Activated CD4-positive, CD25-positive, alpha-beta regulatory T cell treated with anti-CD3 and anti-CD28 coated beads, Interleukin-2, amount 50 U/mL, for 24 hours (primary cell): ENCODE data around the gene SMARCA2.

Experiments used
- ATAC-seq, 2 donors: fragments of 150-1000 bp; cut with Tn5 transposase; one replicate each; pipeline ENCODE4 v1.10.0; 2021; ENCODE audit warnings: mild to moderate bottlenecking in 1 of 2, moderate library complexity in 1 of 2

Gene SMARCA2

DNA sequence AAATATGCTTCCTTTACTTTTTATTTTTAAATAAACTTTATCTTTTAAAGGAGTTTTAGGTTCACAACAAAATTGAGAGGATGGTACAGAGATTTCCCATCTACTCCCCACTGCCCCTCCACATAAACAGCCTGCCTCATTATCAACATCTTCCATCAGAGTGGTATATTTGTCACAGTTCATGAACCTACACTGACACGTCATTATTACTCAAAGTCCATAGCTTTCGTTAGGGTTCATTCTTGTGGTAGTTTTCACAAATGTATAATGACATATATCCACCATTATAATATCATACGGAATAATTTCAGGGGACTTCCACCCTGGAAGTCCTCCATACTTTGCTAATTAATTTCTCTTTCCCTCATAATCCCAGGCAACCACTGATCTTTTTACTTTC, 204.9 kb downstream of the SMARCA2 start:
- no peak for ATAC-seq

DNA sequence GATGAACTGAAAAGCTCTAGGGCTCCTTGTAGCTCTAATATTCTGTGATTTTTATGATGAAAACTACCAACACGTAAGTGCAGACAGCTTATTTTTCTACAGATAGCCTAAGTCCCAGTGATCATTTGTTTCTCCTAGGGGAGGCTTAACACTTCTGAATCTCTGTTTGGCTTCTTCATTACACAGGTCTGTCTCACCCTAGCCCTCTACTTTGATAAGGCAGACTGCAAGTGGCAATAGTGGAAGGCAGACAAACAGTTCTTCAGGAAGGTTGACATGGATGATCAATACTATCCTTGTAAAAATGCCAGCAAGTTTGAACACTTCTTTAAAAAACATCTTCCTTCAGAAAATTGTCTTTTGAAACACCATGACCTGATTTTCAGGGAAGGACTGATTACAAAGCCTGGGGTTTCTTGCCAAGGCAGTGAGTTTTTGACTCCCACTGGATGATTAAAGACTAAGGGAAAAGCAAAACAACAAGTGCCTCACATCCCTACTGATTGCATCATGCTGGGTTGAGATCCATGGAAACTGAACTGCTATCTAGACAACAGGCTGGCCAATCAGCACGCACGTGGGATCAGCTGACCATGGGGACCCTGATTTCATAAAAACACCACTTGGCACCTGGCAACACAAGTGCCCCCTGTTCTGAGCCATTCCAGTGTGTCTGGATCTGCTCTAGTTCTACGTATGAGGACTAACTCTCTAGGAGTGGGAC, 212.2 kb downstream of the SMARCA2 start:
- ATAC-seq: no peak

DNA sequence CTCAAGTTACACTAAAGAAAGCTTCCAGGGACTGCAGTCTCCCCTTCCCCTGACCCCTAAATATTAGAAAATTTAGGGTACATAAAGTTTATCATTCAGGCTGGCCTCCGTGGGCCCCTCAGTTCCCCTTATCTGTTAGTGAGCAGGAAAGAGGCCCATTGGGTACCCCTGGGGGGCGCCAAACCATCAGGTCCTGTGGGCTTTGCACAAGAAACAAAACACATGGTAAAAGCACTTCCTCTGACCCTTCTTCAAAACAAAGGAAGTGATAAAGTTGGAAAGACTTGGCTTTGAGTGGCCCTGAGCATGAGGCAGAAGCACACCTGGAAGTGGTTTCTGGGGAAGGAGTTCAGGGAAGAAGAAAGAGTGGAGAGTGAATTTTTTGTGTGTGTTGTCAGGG, 213.0 kb downstream of the SMARCA2 start:
- no peak for ATAC-seq

DNA sequence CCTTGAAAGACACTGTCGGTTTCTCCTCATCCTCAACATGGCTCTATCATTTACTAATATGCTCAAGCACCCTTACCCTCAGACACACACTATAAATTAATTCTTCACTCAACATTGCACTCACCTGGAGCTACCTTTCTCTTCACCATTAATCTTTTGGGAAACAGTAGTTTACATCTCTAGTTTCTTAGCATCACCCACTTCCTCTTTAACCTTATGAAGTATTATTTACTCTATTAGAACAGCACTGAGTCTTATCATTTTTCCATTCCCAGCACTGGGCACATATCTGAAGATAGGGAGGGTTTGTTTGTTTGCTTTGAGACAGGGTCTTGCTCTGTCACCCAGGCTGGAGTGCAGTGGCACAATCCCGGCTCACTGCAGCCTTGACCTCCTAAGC, 213.5 kb downstream of the SMARCA2 start:
- ATAC-seq: no peak

DNA sequence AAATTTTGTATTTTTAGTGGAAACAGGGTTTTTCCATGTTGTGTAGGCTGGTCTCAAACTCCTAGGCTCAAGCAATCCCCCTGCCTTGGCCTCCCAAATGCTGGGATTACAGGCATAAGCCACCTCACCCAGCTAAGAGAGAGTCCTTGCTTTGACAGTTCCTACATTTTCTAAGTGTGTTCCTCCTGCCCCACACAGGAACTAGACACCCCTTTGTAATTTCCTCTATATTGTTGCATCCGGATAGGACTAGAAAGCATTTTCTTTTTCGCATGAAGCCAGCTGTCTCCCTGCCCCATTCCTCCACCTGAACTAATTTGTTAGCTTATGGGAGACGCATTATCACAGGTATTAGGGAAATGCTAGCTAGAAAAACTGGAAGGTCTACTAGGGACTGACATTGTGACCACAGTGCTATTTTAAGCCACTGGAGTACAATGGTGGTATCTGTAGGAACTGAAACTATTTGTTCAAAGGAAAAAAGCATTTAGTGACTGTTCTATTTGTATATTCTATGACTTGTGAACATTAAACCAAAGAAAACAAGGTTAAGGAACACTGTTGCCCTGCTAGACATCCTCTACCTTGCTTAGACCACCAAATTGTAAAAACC, 214.1 kb downstream of the SMARCA2 start:
- ATAC-seq: no peak

DNA sequence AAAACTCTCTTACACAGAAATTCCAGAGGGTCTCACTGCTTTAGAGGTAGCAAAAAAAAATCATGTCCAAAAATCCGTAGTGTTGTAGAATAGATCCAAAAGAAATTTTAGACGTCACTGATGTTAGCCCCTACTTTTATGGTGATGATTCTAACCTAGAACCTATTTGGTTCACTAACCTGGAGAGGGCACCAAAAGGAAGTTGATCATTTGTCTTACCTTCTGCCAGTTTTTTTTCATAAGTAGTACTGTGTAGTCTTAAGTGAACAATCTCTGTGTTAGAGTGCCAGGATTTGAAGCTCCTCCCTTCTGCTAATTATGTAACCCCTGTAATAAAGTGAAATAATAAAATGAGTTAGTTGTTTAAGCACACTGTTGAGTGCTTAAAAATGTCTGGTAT, 215.2 kb downstream of the SMARCA2 start:
- no peak for ATAC-seq

DNA sequence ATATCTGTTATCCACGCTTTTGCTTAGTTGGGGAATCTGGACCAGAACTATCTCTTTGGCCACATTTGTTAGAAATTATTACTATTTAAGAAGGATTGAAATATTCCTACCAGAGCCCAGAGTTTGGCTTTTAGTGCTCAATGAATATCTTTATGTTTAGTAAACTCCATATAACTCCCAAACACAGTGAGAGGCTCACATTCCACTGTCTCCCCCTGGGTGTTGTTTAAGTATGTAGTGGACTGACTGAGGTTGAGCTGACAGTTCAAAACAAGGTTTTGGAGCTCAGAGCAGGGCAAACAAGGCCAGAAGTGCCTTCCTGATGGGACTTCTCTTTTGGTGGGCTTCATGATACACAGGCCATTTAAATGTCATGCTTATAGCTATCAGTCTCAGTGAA, 216.0 kb downstream of the SMARCA2 start:
- no peak for ATAC-seq

DNA sequence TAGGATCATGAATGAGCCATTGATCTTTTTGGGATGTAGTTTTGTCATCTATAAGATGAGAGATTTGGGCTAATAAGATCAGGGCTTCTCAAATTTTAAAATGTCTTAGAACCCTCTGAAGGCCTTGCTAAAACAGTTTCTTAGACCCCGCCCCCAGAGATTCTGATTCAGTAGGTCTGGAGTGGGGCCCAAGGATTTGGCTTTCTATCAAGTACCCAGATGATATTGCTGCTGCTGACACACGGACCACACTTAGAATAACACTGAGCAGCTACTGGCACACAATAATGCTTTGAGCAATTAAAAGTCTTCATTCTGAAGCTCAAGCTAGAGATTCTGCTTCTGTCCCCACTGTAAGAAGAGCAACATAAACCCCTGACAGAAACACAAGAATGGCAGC, 216.7 kb downstream of the SMARCA2 start:
- no peak for ATAC-seq

DNA sequence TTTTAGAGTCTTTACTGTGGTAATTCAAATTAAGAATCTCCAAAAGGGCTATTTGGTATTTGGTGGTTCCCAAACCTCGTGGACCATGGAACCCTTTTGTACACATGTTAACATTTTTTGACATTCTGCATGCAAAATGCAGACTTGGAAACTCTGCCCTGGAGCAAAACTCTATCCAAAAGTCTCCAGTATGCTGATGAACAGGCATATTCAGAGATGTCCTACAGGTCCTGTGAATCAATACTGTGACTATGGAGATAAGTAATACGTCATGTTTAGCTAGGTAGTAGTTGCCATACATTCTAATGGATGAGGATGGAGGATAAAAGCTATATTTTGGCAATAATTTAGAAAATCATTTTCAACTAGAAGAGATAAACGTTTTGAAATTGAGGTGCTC, 218.1 kb downstream of the SMARCA2 start:
- ATAC-seq: no peak

DNA sequence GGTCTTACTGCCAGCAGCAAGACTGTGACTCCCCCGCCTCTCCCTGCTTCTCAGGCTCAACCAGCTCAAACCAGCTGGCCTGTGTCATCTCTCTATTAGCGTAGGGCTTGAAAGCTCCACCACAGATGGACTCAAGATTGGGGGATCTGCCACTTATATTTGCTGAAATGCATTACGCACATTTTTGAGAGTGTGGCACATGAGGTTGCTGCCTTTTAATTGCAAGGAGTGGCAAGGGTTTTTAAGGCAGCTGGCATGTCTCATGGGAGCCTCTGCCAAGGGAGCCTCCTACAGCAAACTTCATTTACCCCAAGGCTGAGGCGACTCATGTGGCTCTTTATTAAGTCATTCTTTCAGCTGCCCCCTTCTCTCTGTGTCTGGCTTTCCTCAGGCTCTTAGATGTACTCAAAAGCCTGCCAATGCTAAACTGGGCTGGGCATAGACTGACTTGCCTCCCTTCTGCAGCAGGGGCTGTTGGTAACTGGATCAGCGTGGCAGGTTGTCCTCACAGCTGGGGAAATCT, 219.3 kb downstream of the SMARCA2 start:
- ATAC-seq: no peak

DNA sequence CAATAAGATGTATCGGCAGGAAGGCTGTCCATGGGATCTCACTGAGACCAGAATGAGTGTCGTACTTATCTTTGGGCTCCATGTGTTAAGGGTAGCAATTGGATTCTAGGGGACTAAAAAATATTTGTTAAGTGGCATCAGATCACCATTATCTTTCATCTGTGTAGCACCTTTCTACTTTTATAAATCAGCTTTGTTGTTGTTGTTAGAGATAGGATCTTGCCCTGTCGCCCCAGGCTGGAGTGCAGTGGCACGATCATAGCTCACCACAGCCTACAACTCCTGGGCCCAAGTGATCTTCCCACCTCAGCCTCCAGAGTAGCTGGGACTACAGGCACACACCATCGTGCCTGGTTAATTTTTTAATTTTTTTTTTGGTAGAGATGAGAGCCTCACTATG, 220.5 kb downstream of the SMARCA2 start:
- ATAC-seq: no peak

DNA sequence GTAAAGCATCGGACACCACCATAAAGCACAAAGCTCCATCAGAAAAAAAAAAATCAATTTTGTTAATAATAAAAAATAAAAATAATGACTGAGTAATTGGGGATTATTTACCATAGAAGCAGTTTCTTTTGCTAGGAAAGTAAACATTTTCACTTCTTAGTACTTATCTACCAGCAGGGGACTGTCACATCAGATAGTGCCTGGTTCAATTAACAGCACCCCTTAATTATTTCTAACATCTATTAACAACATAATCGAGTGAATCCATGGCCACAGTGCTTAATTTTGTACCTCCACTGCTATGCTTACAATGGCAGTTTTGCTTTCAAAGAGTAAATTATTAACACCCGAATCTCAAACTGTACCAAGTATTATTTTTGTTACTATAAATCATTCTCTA, 221.7 kb downstream of the SMARCA2 start:
- no peak for ATAC-seq

DNA sequence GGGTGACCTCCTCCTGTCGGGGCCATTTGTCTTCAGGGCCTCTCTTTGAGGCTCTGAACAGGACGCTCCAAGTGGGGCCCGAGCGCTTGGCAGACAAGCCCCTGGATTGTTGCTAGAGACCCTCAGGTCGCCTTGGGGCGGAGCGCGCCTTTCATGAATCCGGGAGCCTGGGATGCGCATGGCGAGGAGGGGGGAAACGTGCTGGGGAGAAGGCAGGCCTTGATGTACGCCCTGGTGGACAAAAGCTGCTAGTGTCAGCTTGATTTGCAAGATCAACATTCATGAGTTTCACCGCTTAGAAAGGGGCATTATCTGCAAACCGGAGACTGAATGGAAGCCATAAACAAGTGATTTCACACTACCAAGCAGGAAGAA, 226.3 kb downstream of the SMARCA2 start:
- ATAC-seq: no peak

DNA sequence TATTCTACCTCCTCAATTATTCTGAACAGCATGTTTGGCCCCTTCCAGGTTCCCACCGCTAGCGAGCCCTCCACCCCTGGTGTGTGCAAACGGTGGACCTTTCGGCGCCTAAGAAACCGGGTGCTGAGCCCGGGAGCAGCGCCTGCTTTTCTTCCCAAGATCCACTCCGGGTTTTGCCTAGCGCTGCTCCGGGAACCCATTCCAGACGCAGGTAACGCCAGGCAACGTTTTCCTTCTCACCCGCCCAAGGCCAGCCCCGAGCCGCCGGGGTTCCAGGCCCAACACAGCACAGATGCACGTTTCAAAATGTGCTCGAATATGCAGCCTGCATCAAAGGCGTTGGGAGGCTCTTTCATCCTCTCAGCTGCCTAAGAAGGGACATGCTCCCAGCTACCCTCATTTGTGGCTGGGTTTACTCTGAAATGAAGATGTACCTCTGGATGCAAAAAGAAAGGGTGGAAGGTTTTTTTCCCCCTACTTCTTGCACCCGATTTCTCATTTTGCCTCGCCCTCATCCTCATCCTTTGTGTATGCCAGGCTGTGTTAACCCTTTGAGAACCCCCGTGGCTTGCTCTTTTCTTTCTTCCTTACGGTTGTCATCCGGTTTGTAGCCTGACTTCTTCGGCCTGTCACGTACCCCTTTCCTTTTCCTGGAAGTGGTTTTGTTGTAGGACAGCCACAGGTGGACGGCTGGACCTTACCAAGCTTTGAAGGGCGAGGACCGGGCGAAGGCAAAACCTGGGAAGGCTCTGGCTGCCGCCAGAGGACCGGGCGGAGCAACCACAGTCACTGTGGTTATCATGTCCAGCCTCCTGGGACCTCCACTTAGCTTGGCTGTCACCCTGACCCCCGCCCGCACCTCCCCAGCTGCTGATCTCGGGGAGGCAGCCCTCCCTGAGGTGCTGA, 226.9 kb downstream of the SMARCA2 start:
- ATAC-seq: peak; percentile 66 to 70

DNA sequence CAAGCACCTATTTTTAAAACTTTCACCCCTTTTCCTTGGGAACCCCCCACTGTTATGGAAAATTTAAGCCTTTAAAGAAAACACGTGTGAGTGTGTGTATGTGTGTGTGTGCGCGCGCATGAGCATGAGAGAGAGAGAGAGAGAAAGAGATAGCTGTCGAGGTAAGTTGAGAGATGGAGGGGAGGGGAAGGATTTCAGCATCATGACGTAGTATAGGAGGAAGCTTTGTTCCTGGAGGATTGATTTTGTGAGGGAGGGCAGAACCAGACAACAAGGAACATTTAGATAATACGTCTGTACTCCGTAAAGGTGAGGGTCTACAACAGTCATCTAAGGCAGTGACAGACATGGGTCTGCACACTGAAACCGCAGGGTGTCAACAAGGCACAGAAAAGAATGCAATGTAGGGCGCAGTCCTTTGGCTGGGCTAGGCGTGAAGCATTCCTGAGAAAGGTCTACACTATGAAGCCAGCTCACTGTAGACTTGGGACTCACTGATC, 227.7 kb downstream of the SMARCA2 start:
- ATAC-seq: no peak
